ENCODE results near the gene ATL2.

DNA sequence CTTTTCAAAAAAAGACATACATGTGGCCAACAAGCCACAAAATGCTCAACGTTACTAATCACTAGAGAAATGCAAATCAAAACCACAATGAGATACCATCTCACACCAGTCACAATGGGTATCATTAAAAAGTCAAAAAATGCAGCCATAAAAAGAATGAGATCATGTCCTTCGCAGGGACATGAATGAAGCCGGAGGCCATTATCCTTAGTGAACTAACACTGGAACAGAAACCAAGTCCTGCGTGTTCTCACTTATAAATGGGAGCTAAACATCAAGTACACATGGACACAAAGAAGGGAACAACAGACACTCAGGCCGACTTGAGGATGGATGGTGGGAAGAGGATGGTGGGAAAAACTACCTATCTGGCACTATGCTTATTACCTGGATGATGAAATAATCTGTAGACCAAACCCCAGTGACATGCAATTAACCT lies 17.8 kb upstream of the ATL2 start:
- TF ChIP-seq, protein P1, sequence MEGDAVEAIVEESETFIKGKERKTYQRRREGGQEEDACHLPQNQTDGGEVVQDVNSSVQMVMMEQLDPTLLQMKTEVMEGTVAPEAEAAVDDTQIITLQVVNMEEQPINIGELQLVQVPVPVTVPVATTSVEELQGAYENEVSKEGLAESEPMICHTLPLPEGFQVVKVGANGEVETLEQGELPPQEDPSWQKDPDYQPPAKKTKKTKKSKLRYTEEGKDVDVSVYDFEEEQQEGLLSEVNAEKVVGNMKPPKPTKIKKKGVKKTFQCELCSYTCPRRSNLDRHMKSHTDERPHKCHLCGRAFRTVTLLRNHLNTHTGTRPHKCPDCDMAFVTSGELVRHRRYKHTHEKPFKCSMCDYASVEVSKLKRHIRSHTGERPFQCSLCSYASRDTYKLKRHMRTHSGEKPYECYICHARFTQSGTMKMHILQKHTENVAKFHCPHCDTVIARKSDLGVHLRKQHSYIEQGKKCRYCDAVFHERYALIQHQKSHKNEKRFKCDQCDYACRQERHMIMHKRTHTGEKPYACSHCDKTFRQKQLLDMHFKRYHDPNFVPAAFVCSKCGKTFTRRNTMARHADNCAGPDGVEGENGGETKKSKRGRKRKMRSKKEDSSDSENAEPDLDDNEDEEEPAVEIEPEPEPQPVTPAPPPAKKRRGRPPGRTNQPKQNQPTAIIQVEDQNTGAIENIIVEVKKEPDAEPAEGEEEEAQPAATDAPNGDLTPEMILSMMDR (conservative IDR thresholded peaks at IDR 0.05; ENCODE audit: low read length): no peak
- TF ChIP-seq EZH2phosphoT487 (IDR thresholded peaks at IDR 0.05; ENCODE audit: borderline replicate concordance): no peak
